ENCODE results near the gene SLC2A11. TPM values are rescaled to one million over a fixed set of nuclear protein-coding genes. Genes with fewer than 3 reads are reported as not detected.

Gene SLC2A11
- polyA plus RNA-seq, 2 of the 4 experiments (the other 2 are of a cell fraction) = 5.6 to 12.4 TPM

GRCh38 chr22:23836692-23837495 is 20.8 kb upstream of the SLC2A11 start:
- CTCF ChIA-PET = interaction anchor here (5.3 kb wide), 1 partner anchor 13 kb away, joined by 31 read pairs; no protein-coding TSS in a partner anchor
- FAIRE-seq = no peak
- POLR2A ChIA-PET = no interaction called here
- Histone ChIP-seq H3K4me3 (no peak overlapping the region), H3K27ac (no peak overlapping the region), H3K4me2 (no peak overlapping the region), H3K4me1 (peaks cover 10% of the 10 kb centered on the region; the same call in 1 of the 3 replicates), H3K9me3 (no peaks in the 10 kb centered on the region)
- TF ChIP-seq CHD4 (IDR thresholded peaks at IDR 0.05; ENCODE audit: borderline replicate concordance) = no peak
- TF ChIP-seq FOSL2 (IDR thresholded peaks at IDR 0.05) = no peak
- TF ChIP-seq FOSL2 (CRISPR knock-in tag; IDR thresholded peaks at IDR 0.05) = no peak
- no peak for TF ChIP-seq TFCP2L1 (CRISPR knock-in tag; IDR thresholded peaks at IDR 0.05)
- TF ChIP-seq, protein P1, sequence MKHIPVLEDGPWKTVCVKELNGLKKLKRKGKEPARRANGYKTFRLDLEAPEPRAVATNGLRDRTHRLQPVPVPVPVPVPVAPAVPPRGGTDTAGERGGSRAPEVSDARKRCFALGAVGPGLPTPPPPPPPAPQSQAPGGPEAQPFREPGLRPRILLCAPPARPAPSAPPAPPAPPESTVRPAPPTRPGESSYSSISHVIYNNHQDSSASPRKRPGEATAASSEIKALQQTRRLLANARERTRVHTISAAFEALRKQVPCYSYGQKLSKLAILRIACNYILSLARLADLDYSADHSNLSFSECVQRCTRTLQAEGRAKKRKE (CRISPR knock-in tag; IDR thresholded peaks at IDR 0.05; ENCODE audit: low read depth) = no peak
- no peak for TF ChIP-seq POLR2AphosphoS2 (conservative IDR thresholded peaks at IDR 0.05; ENCODE audit: low read length)
- TF ChIP-seq EHF (CRISPR knock-in tag; IDR thresholded peaks at IDR 0.05) = no peak
- TF ChIP-seq, protein P2, sequence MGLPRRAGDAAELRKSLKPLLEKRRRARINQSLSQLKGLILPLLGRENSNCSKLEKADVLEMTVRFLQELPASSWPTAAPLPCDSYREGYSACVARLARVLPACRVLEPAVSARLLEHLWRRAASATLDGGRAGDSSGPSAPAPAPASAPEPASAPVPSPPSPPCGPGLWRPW (IDR thresholded peaks at IDR 0.05) = no peak
- no peak for TF ChIP-seq NFE2L2 (conservative IDR thresholded peaks at IDR 0.05; ENCODE audit: low read length)
- no peak for DNase-seq (ENCODE audit: low read depth in 1 of 2, low spot score in 1 of 2)
- WGBS (ENCODE audit: missing lambda C conversion rate) = 79% methylated on average over 4 of the region's 12 CpGs
- no peak for ATAC-seq

- ATAC-seq (no peak), FAIRE-seq (no peak), DNase-seq (ENCODE audit: low read depth in 1 of 2, low spot score in 1 of 2) (no peak)
- no peak for TF ChIP-seq CHD2 (IDR thresholded peaks at IDR 0.05; ENCODE audit: low read length, partially characterized antibody)
- TF ChIP-seq CEBPB (IDR thresholded peaks at IDR 0.05) = no peak
- no peak for TF ChIP-seq PBX3 (IDR thresholded peaks at IDR 0.05)
- no peak for TF ChIP-seq ZNF302 (CRISPR knock-in tag; IDR thresholded peaks at IDR 0.05)
- no peak for TF ChIP-seq RNF2 (IDR thresholded peaks at IDR 0.05; ENCODE audit: borderline replicate concordance, low read depth)
- no peak for TF ChIP-seq NR3C1 (IDR thresholded peaks at IDR 0.05)
- TF ChIP-seq HOXB13 (CRISPR knock-in tag; IDR thresholded peaks at IDR 0.05; ENCODE audit: low read depth) = no peak
- TF ChIP-seq ESRRA (IDR thresholded peaks at IDR 0.05; ENCODE audit: borderline replicate concordance, low read length) = no peak
- TF ChIP-seq FOSB (CRISPR knock-in tag; IDR thresholded peaks at IDR 0.05) = no peak
- no peak for TF ChIP-seq ZFP36 (IDR thresholded peaks at IDR 0.05; ENCODE audit: borderline replicate concordance, partially characterized antibody)
- TF ChIP-seq HDAC2 (IDR thresholded peaks at IDR 0.05) = no peak
- TF ChIP-seq MAZ (IDR thresholded peaks at IDR 0.05; ENCODE audit: borderline replicate concordance, low read depth, low read length) = no peak
- TF ChIP-seq, protein P3, sequence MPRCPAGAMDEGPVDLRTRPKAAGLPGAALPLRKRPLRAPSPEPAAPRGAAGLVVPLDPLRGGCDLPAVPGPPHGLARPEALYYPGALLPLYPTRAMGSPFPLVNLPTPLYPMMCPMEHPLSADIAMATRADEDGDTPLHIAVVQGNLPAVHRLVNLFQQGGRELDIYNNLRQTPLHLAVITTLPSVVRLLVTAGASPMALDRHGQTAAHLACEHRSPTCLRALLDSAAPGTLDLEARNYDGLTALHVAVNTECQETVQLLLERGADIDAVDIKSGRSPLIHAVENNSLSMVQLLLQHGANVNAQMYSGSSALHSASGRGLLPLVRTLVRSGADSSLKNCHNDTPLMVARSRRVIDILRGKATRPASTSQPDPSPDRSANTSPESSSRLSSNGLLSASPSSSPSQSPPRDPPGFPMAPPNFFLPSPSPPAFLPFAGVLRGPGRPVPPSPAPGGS (IDR thresholded peaks at IDR 0.05) = no peak
- TF ChIP-seq PHF8 (IDR thresholded peaks at IDR 0.05; ENCODE audit: borderline replicate concordance, low read depth) = no peak
- no peak for TF ChIP-seq HMGXB4 (CRISPR knock-in tag; IDR thresholded peaks at IDR 0.05; ENCODE audit: borderline replicate concordance)
- Histone ChIP-seq H3K9me3 (no peaks in the 10 kb centered on the region), H3K4me1 (peaks cover 10% of the 10 kb centered on the region; the same call in 1 of the 3 replicates), H3K27ac (no peak overlapping the region), H3K4me3 (no peak overlapping the region), H3K4me2 (no peak overlapping the region)
- POLR2A ChIA-PET = no interaction called here
- CTCF ChIA-PET = interaction anchor here (5.3 kb wide), 1 partner anchor 13 kb away, joined by 31 read pairs; no protein-coding TSS in a partner anchor
- 86% methylated on average over 12 of the region's 12 CpGs for WGBS (ENCODE audit: missing lambda C conversion rate)
Observed at GRCh38 chr22:23837496-23837859, 20.2 kb upstream of the SLC2A11 start.

Measured in A549 (cell line).